GM23248 (cell line): Measurements from ENCODE around the gene ARHGEF12. TPM values are rescaled to one million over a fixed set of nuclear protein-coding genes. Genes with fewer than 3 reads are reported as not detected.

Source experiments
- DNase-seq: peaks from one replicate; pipeline ENCODE4 v3.0.0-alpha.2; 2015
- H2AFZ ChIP-seq: fragments of 200-600 bp; sonication (generic); 2 replicates; pipeline ENCODE4 v1.6.1; 2016; ENCODE audit warnings: antibody characterized with exemption
- H3F3A ChIP-seq: fragments of 200-600 bp; sonication (generic); 2 replicates; pipeline ENCODE4 v1.6.1; 2016; ENCODE audit warnings: mild to moderate bottlenecking, antibody characterized with exemption, mixed run types; ENCODE audit not compliant: insufficient read depth
- H3K27ac ChIP-seq: fragments of 200-600 bp; sonication (generic); 2 replicates; pipeline ENCODE4 v1.5.1; 2016; ENCODE audit warnings: mild to moderate bottlenecking
- H3K27me3 ChIP-seq: fragments of 200-600 bp; sonication (generic); replicated peaks from 2 replicates; pipeline ENCODE4 v1.6.1; 2016; ENCODE audit warnings: mild to moderate bottlenecking; ENCODE audit not compliant: insufficient read depth
- H3K36me3 ChIP-seq: fragments of 200-600 bp; sonication (generic); 2 replicates; pipeline ENCODE4 v1.6.1; 2016; ENCODE audit warnings: low read depth, mild to moderate bottlenecking
- H3K4me1 ChIP-seq: fragments of 200-600 bp; sonication (generic); 2 replicates; pipeline ENCODE4 v1.6.1; 2016; ENCODE audit warnings: mild to moderate bottlenecking; ENCODE audit not compliant: insufficient read depth
- H3K4me2 ChIP-seq: fragments of 200-600 bp; sonication (generic); one replicate; pipeline ENCODE4 v1.6.1; 2016; ENCODE audit warnings: mild to moderate bottlenecking; ENCODE audit not compliant: unreplicated experiment
- H3K4me3 ChIP-seq: fragments of 200-600 bp; sonication (generic); 2 replicates; pipeline ENCODE4 v1.5.1; 2016; ENCODE audit warnings: mild to moderate bottlenecking
- H3K79me2 ChIP-seq: fragments of 200-600 bp; sonication (generic); 2 replicates; pipeline ENCODE4 v1.6.1; 2016; ENCODE audit warnings: mild to moderate bottlenecking; ENCODE audit not compliant: insufficient read depth
- H3K9ac ChIP-seq: fragments of 200-600 bp; sonication (generic); 2 replicates; pipeline ENCODE4 v1.6.1; 2016; ENCODE audit warnings: mild to moderate bottlenecking
- H3K9me2 ChIP-seq: fragments of 200-600 bp; sonication (generic); 2 replicates; pipeline ENCODE4 v1.6.1; 2016; ENCODE audit warnings: mixed run types, mild to moderate bottlenecking, moderate library complexity; ENCODE audit not compliant: insufficient read depth
- H3K9me3 ChIP-seq: fragments of 200-600 bp; sonication (generic); one replicate; pipeline ENCODE4 v1.6.1; 2017; ENCODE audit warnings: low read depth
- H4K20me1 ChIP-seq: fragments of 200-600 bp; sonication (generic); 2 replicates; pipeline ENCODE4 v1.6.0; 2016; ENCODE audit not compliant: insufficient read depth
- EZH2 ChIP-seq: fragments of 200-600 bp; sonication (generic); IDR thresholded peaks from 2 replicates; pipeline ENCODE4 v1.6.1; 2018; ENCODE audit warnings: antibody characterized with exemption, mild to moderate bottlenecking; ENCODE audit not compliant: insufficient read depth, poor library complexity, severe bottlenecking
- EZH2phosphoT487 ChIP-seq: fragments of 200-600 bp; sonication (generic); IDR thresholded peaks from 2 replicates; pipeline ENCODE4 v1.6.1; 2018; ENCODE audit warnings: antibody characterized with exemption, moderate library complexity, mild to moderate bottlenecking, low read depth; ENCODE audit not compliant: insufficient read depth
- WGBS, 2 experiments: methylation state at CpG; one replicate each; pipeline ENCODE4 v1.1.6; 2015 to 2017; ENCODE audit warnings: low lambda C conversion rate in 2 of 2, low coverage in 1 of 2; ENCODE audit errors: missing lambda C conversion rate in 2 of 2; 5-methylcytosine and 5-hydroxymethylcytosine counted together
- in situ Hi-C: fragments of 300-500 bp; cut with MboI; formaldehyde crosslinking; loops from 2 replicates; pipeline ENCODE4 v1.15.0; 2020
- polyA plus RNA-seq: library from polyadenylated mRNA; unstranded; fragments of >200 nt; fragmentation: Nextera tagmentation; extraction: Ambion mirVana; gene quantifications from 2 replicates; pipeline ENCODE4 v1.2.1, GENCODE V29; 2016
- total RNA-seq: library from RNA; depleted of rRNA; stranded (reverse); fragments of >200 nt; shearing (Covaris generic); gene quantifications from 2 replicates; pipeline ENCODE4 v1.2.3, GENCODE V29; 2014

ARHGEF12 gene
- total and polyA plus RNA-seq, 2 experiments from 2014 or later, result 20.4 to 52.7 TPM

DNA sequence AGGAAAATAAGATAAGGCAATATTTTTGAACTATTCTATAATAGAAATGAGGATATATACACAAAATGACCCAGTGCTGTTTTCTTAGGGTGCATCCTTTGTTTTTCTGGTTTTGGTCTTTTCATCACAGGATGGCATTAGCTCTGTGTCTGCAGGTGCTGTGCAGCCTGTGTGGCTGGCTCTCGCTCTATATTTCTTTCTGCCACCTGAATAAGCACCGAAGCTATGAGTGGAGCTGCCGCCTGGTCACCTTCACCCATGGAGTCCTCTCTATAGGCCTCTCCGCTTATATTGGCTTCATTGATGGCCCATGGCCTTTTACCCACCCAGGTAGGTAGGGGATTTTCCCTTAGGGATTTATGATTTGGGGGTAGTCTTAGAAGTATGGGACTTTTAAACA is 8.9 kb upstream of the ARHGEF12 start:
- in situ Hi-C loops, result no loop called here
- H3F3A ChIP-seq, result peaks cover 55% of the 10 kb centered on the region
- H3K4me1 ChIP-seq, result peaks cover 34% of the 10 kb centered on the region
- H3K4me2 ChIP-seq, result peak overlapping the region; percentile 87
- H3K9ac ChIP-seq, result no peak overlapping the region
- peaks cover 23% of the 10 kb centered on the region for H3K79me2 ChIP-seq
- DNase-seq, result no peak
- TF ChIP-seq EZH2 (no peak), EZH2phosphoT487 (no peak)
- no peaks in the 10 kb centered on the region for H3K9me3 ChIP-seq
- H3K9me2 ChIP-seq, result peaks cover 3% of the 10 kb centered on the region; the same call in 1 of the 2 replicates
- no peak overlapping the region for H3K4me3 ChIP-seq
- peak overlapping the region; percentile 81; the same call in 1 of the 2 replicates for H3K27ac ChIP-seq
- 96 to 99% methylated on average over 4 of the region's 4 CpGs for WGBS, 2 experiments
- H3K36me3 ChIP-seq, result 0 out of 2 replicates have a peak, but pooled peaks cover 5% of the 10 kb centered on the region
- H4K20me1 ChIP-seq, result no peaks in the 10 kb centered on the region
- H3K27me3 ChIP-seq, result no peaks in the 10 kb centered on the region
- H2AFZ ChIP-seq, result no peak overlapping the region

- Histone ChIP-seq H3K9ac (no peak overlapping the region), H2AFZ (no peak overlapping the region), H4K20me1 (no peaks in the 10 kb centered on the region), H3K9me2 (peaks cover 3% of the 10 kb centered on the region; the same call in 1 of the 2 replicates), H3K4me2 (no peak overlapping the region), H3K36me3 (0 out of 2 replicates have a peak, but pooled peaks cover 5% of the 10 kb centered on the region), H3K9me3 (no peaks in the 10 kb centered on the region), H3F3A (peaks cover 71% of the 10 kb centered on the region), H3K27ac (no peak overlapping the region), H3K4me1 (peaks cover 56% of the 10 kb centered on the region), H3K4me3 (no peak overlapping the region), H3K79me2 (peaks cover 31% of the 10 kb centered on the region), H3K27me3 (no peaks in the 10 kb centered on the region)
- no peak for TF ChIP-seq EZH2
- TF ChIP-seq EZH2phosphoT487, result no peak
- 65 to 68% methylated on average over 3 of the region's 3 CpGs for WGBS, 2 experiments
- in situ Hi-C loops, result no loop called here
- DNase-seq, result no peak
Measured at GRCh38 chr11:120329556-120329955, 6.7 kb upstream of the ARHGEF12 start.

DNA sequence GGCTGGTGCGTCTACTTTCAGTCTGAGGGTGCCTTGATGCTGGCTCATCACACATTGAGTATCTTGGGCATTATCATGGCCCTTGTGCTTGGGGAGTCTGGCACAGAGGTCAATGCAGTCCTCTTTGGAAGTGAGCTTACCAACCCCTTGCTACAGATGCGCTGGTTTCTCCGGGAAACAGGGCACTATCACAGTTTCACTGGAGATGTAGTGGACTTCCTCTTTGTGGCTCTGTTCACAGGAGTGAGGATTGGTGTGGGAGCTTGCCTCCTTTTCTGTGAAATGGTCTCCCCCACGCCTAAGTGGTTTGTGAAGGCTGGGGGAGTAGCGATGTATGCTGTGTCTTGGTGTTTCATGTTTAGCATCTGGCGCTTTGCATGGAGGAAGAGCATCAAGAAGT is 6.2 kb upstream of the ARHGEF12 start:
- peaks cover 71% of the 10 kb centered on the region for H3F3A ChIP-seq
- H4K20me1 ChIP-seq, result no peaks in the 10 kb centered on the region
- no peak overlapping the region for H3K4me2 ChIP-seq
- H3K4me1 ChIP-seq, result peaks cover 53% of the 10 kb centered on the region
- H3K4me3 ChIP-seq, result no peak overlapping the region
- no peaks in the 10 kb centered on the region for H3K27me3 ChIP-seq
- TF ChIP-seq EZH2 (no peak), EZH2phosphoT487 (no peak)
- H3K9me2 ChIP-seq, result peaks cover 3% of the 10 kb centered on the region; the same call in 1 of the 2 replicates
- H2AFZ ChIP-seq, result no peak overlapping the region
- WGBS, 2 experiments, result 83 to 91% methylated on average over 6 of the region's 6 CpGs
- H3K36me3 ChIP-seq, result 0 out of 2 replicates have a peak, but pooled peaks cover 5% of the 10 kb centered on the region
- H3K9me3 ChIP-seq, result no peaks in the 10 kb centered on the region
- no peak overlapping the region for H3K27ac ChIP-seq
- peaks cover 31% of the 10 kb centered on the region for H3K79me2 ChIP-seq
- no peak overlapping the region for H3K9ac ChIP-seq
- in situ Hi-C loops, result no loop called here
- no peak for DNase-seq

DNA sequence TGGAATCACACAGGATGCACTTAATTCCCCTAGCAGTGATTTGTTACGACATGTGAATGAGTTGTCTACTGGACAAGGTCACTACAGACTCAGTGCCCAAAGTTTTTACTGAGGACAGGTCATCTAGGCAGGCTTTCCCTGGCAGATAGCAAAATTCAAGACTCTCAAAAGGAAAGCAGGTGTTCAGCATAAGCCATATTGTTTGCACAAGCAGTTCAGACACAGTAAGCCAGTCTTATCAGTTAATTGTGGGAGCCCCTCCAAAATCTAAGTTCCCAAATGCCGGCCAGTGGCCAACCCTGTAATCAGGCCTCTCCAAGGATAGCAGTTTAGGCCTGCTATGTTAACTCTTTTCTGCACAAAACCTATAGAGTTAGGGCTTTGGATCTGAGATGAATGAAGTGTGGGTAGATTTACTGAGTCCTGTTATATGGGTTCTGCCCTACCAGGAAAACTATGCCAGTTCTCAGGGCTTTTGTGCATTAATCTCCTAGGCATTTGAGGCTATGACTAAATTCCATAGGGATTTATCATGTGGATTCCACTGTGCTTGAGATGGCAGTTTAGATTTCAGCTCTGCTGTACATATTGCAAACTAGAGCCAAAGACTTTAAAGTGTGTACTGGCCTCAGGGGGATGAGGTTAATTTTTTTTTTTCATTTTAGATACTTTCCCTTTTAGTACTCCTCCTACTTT is 4.8 kb upstream of the ARHGEF12 start:
- Histone ChIP-seq H3K4me2 (peak overlapping the region; percentile 63), H3K79me2 (peaks cover 30% of the 10 kb centered on the region), H3K36me3 (0 out of 2 replicates have a peak, but pooled peaks cover 5% of the 10 kb centered on the region), H2AFZ (no peak overlapping the region), H3K27me3 (no peaks in the 10 kb centered on the region), H3K9me2 (peaks cover 3% of the 10 kb centered on the region; the same call in 1 of the 2 replicates), H3K9me3 (no peaks in the 10 kb centered on the region), H3K4me1 (peaks cover 46% of the 10 kb centered on the region), H3K9ac (peak overlapping the region; percentile 52), H3K27ac (peak overlapping the region; percentile 76), H3F3A (peaks cover 70% of the 10 kb centered on the region), H4K20me1 (no peaks in the 10 kb centered on the region), H3K4me3 (peak overlapping the region; percentile 28)
- peak; percentile 94 for DNase-seq
- 34 to 39% methylated on average over 2 of the region's 2 CpGs for WGBS, 2 experiments
- TF ChIP-seq EZH2, result no peak
- TF ChIP-seq EZH2phosphoT487, result no peak
- in situ Hi-C loops, result no loop called here
